ENCODE data around the gene ZNF184. TPM values are rescaled to one million over a fixed set of nuclear protein-coding genes. Genes with fewer than 3 reads are reported as not detected.

ZNF184 gene
- total and polyA plus RNA-seq, 9 of the 15 experiments (the other 6 are each of a cell fraction or from before 2014, with no cell fraction given), result 7.6 to 22.2 (median 12.8) TPM

DNA sequence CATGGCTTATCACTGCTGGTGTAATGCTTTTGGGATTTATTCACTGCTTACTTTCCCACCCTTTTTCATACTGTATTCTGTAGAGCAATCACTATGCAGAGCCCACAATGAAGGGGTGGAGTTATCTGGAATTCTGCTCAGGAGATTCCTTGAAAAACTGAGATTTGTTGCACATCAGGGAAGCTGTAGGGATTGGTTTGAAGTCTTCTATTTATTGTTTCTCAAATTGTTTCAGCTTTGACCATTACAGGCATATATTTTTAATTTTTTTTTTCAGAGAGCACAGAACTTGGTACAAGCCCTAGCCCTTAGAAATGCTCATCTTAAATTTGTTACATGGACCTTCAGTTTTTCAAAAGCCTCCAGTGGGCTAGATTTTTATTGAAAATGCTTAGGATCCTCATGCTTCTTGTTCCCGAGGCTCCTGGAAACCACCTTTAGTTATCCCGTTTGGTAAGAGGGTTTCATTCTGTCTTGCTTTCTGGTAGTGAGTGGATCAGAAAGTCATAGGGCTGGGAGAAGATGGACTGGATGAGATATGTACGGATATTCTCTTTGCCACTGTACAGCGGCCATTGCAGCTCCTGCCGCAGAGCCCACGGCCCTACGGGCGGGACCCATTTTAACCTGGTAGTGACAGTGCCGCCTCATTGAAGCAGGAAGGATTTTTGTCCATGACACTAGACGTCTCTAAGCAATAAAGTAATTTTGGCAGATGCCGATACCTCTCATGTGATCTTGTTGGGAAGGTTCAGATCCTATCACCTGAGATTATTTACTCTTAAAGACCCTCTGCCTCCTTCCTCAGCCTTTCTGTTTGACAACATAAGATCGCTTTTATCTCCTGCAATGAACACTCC, 45.3 kb upstream of the ZNF184 start (continued):
- TF ChIP-seq SMARCB1 (IDR thresholded peaks at IDR 0.05; ENCODE audit: insufficient read length, low read depth) (no peak), EWSR1 (IDR thresholded peaks at IDR 0.05; ENCODE audit: borderline replicate concordance, low read depth, partially characterized antibody) (no peak), MYNN (IDR thresholded peaks at IDR 0.05) (no peak), MYNN (CRISPR knock-in tag; IDR thresholded peaks at IDR 0.05) (no peak), ZBTB33 (CRISPR knock-in tag; IDR thresholded peaks at IDR 0.05) (no peak), PCBP1 (IDR thresholded peaks at IDR 0.05; ENCODE audit: low read depth, low read length, poor library complexity, severe bottlenecking) (no peak), HINFP (tag; conservative IDR thresholded peaks at IDR 0.05; ENCODE audit: low read depth) (no peak)
- TF ChIP-seq, protein P1, sequence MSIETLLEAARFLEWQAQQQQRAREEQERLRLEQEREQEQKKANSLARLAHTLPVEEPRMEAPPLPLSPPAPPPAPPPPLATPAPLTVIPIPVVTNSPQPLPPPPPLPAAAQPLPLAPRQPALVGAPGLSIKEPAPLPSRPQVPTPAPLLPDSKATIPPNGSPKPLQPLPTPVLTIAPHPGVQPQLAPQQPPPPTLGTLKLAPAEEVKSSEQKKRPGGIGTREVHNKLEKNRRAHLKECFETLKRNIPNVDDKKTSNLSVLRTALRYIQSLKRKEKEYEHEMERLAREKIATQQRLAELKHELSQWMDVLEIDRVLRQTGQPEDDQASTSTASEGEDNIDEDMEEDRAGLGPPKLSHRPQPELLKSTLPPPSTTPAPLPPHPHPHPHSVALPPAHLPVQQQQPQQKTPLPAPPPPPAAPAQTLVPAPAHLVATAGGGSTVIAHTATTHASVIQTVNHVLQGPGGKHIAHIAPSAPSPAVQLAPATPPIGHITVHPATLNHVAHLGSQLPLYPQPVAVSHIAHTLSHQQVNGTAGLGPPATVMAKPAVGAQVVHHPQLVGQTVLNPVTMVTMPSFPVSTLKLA (conservative IDR thresholded peaks at IDR 0.05), result no peak
- TF ChIP-seq, protein P2, sequence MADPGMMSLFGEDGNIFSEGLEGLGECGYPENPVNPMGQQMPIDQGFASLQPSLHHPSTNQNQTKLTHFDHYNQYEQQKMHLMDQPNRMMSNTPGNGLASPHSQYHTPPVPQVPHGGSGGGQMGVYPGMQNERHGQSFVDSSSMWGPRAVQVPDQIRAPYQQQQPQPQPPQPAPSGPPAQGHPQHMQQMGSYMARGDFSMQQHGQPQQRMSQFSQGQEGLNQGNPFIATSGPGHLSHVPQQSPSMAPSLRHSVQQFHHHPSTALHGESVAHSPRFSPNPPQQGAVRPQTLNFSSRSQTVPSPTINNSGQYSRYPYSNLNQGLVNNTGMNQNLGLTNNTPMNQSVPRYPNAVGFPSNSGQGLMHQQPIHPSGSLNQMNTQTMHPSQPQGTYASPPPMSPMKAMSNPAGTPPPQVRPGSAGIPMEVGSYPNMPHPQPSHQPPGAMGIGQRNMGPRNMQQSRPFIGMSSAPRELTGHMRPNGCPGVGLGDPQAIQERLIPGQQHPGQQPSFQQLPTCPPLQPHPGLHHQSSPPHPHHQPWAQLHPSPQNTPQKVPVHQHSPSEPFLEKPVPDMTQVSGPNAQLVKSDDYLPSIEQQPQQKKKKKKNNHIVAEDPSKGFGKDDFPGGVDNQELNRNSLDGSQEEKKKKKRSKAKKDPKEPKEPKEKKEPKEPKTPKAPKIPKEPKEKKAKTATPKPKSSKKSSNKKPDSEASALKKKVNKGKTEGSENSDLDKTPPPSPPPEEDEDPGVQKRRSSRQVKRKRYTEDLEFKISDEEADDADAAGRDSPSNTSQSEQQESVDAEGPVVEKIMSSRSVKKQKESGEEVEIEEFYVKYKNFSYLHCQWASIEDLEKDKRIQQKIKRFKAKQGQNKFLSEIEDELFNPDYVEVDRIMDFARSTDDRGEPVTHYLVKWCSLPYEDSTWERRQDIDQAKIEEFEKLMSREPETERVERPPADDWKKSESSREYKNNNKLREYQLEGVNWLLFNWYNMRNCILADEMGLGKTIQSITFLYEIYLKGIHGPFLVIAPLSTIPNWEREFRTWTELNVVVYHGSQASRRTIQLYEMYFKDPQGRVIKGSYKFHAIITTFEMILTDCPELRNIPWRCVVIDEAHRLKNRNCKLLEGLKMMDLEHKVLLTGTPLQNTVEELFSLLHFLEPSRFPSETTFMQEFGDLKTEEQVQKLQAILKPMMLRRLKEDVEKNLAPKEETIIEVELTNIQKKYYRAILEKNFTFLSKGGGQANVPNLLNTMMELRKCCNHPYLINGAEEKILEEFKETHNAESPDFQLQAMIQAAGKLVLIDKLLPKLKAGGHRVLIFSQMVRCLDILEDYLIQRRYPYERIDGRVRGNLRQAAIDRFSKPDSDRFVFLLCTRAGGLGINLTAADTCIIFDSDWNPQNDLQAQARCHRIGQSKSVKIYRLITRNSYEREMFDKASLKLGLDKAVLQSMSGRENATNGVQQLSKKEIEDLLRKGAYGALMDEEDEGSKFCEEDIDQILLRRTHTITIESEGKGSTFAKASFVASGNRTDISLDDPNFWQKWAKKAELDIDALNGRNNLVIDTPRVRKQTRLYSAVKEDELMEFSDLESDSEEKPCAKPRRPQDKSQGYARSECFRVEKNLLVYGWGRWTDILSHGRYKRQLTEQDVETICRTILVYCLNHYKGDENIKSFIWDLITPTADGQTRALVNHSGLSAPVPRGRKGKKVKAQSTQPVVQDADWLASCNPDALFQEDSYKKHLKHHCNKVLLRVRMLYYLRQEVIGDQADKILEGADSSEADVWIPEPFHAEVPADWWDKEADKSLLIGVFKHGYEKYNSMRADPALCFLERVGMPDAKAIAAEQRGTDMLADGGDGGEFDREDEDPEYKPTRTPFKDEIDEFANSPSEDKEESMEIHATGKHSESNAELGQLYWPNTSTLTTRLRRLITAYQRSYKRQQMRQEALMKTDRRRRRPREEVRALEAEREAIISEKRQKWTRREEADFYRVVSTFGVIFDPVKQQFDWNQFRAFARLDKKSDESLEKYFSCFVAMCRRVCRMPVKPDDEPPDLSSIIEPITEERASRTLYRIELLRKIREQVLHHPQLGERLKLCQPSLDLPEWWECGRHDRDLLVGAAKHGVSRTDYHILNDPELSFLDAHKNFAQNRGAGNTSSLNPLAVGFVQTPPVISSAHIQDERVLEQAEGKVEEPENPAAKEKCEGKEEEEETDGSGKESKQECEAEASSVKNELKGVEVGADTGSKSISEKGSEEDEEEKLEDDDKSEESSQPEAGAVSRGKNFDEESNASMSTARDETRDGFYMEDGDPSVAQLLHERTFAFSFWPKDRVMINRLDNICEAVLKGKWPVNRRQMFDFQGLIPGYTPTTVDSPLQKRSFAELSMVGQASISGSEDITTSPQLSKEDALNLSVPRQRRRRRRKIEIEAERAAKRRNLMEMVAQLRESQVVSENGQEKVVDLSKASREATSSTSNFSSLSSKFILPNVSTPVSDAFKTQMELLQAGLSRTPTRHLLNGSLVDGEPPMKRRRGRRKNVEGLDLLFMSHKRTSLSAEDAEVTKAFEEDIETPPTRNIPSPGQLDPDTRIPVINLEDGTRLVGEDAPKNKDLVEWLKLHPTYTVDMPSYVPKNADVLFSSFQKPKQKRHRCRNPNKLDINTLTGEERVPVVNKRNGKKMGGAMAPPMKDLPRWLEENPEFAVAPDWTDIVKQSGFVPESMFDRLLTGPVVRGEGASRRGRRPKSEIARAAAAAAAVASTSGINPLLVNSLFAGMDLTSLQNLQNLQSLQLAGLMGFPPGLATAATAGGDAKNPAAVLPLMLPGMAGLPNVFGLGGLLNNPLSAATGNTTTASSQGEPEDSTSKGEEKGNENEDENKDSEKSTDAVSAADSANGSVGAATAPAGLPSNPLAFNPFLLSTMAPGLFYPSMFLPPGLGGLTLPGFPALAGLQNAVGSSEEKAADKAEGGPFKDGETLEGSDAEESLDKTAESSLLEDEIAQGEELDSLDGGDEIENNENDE (IDR thresholded peaks at IDR 0.05; ENCODE audit: low read depth, low read length), result no peak

Measured in K562 (cell line).